ENCODE results near the gene DGKB. TPM values are rescaled to one million over a fixed set of nuclear protein-coding genes. Genes with fewer than 3 reads are reported as not detected.

DGKB gene
- total RNA-seq, 4 donors from 2014 or later = 17.3 to 54.9 (median 26.1) TPM

DNA sequence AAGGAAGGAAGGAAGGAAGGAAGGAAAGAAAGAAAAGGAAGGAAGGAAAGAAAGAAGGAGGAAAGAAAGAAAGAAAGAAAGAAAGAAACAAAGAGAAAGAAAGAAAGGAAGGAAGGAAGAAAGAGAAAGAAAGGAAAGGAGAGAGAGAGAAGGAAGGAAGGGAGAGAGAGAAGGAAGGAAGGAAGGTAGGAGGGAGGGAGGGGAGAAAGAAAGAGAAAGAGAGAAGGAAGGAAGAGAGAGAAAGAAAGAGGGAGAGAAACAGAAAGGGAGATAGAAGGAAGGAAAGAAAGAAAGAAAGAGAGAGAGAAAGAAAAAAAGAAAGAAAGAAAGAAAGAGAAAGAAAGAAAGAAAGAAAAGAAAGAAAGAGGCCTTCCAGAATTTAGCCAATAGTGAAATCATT lies 204.9 kb downstream of the DGKB start:
- TF ChIP-seq CTCF (IDR thresholded peaks at IDR 0.05) = no peak
- no peak for TF ChIP-seq POLR2AphosphoS5 (IDR thresholded peaks at IDR 0.05)
- TF ChIP-seq POLR2A (IDR thresholded peaks at IDR 0.05) = no peak
- no peak for TF ChIP-seq EP300 (IDR thresholded peaks at IDR 0.05)
- Histone ChIP-seq H3K4me3 (no peak overlapping the region), H3K27me3 (no peaks in the 10 kb centered on the region), H3K9me3 (no peaks in the 10 kb centered on the region), H3K27ac (no peak overlapping the region), H3K36me3 (no peaks in the 10 kb centered on the region), H3K4me1 (peaks cover 0 to 3% (median 0%) of the 10 kb centered on the region in 3 donors)
- no peak for ATAC-seq

DNA sequence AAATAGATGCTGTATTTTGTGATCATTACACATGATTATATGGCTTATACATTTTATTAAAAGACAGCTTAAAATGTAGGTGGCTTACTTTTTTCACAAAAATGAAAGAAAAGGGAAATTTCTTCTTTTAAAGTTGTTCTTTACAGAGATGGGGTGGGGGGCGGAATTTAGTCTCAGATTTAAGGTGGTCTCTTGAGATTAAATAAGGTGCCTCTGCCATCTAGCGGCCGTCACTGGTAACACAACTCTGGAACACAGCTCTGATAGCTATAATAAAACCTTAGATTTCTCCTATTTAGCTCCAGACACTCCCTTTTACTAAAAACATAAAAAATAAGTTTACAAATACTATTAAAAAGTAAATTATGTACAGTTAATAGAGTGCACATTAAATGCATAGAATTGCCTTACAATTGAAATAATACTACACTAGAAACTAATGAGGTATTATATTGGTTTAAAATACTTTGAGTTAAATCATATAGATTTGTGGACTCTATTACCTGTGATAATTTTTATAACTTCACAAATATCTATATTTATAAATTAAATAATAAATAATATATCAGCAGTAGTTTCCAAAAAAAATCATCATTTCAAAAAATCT lies 210.9 kb downstream of the DGKB start:
- Histone ChIP-seq H3K9me3 (no peaks in the 10 kb centered on the region), H3K36me3 (no peaks in the 10 kb centered on the region), H3K27ac (no peak overlapping the region), H3K4me3 (no peak overlapping the region), H3K27me3 (no peaks in the 10 kb centered on the region), H3K4me1 (no peaks in the 10 kb centered on the region)
- no peak for ATAC-seq
- TF ChIP-seq CTCF (IDR thresholded peaks at IDR 0.05) (peak; percentile 64 to 88 (median 72)), EP300 (IDR thresholded peaks at IDR 0.05) (no peak), POLR2AphosphoS5 (IDR thresholded peaks at IDR 0.05) (no peak)
- WGBS, 2 donors (ENCODE audit: low coverage in 1 of 2) = 2 to 4% methylated on average over 3 of the region's 3 CpGs

DNA sequence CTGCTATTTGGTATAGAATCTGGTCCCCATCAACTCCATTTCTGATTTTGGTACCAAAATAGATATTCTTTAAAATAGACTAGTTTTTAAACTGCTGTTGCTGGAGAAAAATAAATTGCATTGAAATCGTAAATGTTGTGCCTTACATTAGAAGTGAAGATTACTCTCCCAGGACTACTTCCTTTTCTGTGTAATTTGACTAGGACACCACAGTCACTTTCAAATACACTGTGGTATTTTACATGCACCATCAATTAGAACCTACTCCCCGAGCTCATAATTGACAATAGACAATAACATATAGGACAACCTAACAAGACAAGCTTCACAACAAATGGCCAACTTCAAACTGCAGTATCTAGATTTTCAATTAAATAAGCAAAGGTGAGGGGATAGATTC lies 211.5 kb downstream of the DGKB start:
- WGBS, 2 donors (ENCODE audit: low coverage in 1 of 2) = 56 to 73% methylated on average over 2 of the region's 2 CpGs
- Histone ChIP-seq H3K36me3 (no peaks in the 10 kb centered on the region), H3K4me1 (no peaks in the 10 kb centered on the region), H3K27ac (no peak overlapping the region), H3K4me3 (no peak overlapping the region), H3K9me3 (no peaks in the 10 kb centered on the region), H3K27me3 (no peaks in the 10 kb centered on the region)
- no peak for TF ChIP-seq POLR2AphosphoS5 (IDR thresholded peaks at IDR 0.05)
- TF ChIP-seq EP300 (IDR thresholded peaks at IDR 0.05) = no peak
- TF ChIP-seq CTCF (IDR thresholded peaks at IDR 0.05) = no peak
- TF ChIP-seq POLR2A (IDR thresholded peaks at IDR 0.05) = no peak
- no peak for ATAC-seq

GRCh38 chr7:14690486-14690885 lies 212.1 kb downstream of the DGKB start:
- H3K27ac ChIP-seq = no peak overlapping the region
- no peak overlapping the region for H3K4me3 ChIP-seq
- 84 to 100% methylated on average over 3 of the region's 3 CpGs for WGBS, 2 donors (ENCODE audit: low coverage in 1 of 2)
- no peaks in the 10 kb centered on the region for H3K36me3 ChIP-seq
- ATAC-seq = no peak
- no peaks in the 10 kb centered on the region for H3K4me1 ChIP-seq
- H3K9me3 ChIP-seq = no peaks in the 10 kb centered on the region
- no peaks in the 10 kb centered on the region for H3K27me3 ChIP-seq
- TF ChIP-seq EP300 (IDR thresholded peaks at IDR 0.05) (no peak), POLR2A (IDR thresholded peaks at IDR 0.05) (no peak), POLR2AphosphoS5 (IDR thresholded peaks at IDR 0.05) (no peak), CTCF (IDR thresholded peaks at IDR 0.05) (no peak)

GRCh38 chr7:14690075-14690474 lies 212.5 kb downstream of the DGKB start:
- TF ChIP-seq CTCF (IDR thresholded peaks at IDR 0.05) (no peak), POLR2AphosphoS5 (IDR thresholded peaks at IDR 0.05) (no peak), POLR2A (IDR thresholded peaks at IDR 0.05) (no peak)
- whole genome bisulfite sequencing, 2 donors (ENCODE audit: low coverage in 1 of 2) = 49 to 60% methylated on average over 5 of the region's 5 CpGs
- no peaks in the 10 kb centered on the region for H3K36me3 ChIP-seq
- no peak for ATAC-seq
- H3K27ac ChIP-seq = no peak overlapping the region
- no peaks in the 10 kb centered on the region for H3K27me3 ChIP-seq
- no peaks in the 10 kb centered on the region for H3K9me3 ChIP-seq
- no peaks in the 10 kb centered on the region for H3K4me1 ChIP-seq
- no peak overlapping the region for H3K4me3 ChIP-seq

All from gastroesophageal sphincter (tissue), 4 donors.